ENCODE results near the gene MAP2K3. TPM values are rescaled to one million over a fixed set of nuclear protein-coding genes. Genes with fewer than 3 reads are reported as not detected.

Gene MAP2K3
- total RNA-seq, 1 experiment from 2014 or later, result 28.6 TPM

- DNase-seq (ENCODE audit: low read depth), result no peak
- in situ Hi-C loops (cut with HindIII; ENCODE audit: low pct_unique_long_range_greater_than_20kb, low sequenced_read_pairs), result no loop called here
Measured at GRCh38 chr17:21352981-21353265, 68.4 kb downstream of the MAP2K3 start.

GRCh38 chr17:21353326-21354010 is 69.0 kb downstream of the MAP2K3 start:
- in situ Hi-C loops (cut with HindIII; ENCODE audit: low pct_unique_long_range_greater_than_20kb, low sequenced_read_pairs), result no loop called here
- no peak for DNase-seq (ENCODE audit: low read depth)

GRCh38 chr17:21354796-21355385 is 70.4 kb downstream of the MAP2K3 start:
- no peak for DNase-seq (ENCODE audit: low read depth)
- in situ Hi-C loops (cut with HindIII; ENCODE audit: low pct_unique_long_range_greater_than_20kb, low sequenced_read_pairs), result no loop called here

- in situ Hi-C loops (cut with HindIII; ENCODE audit: low pct_unique_long_range_greater_than_20kb, low sequenced_read_pairs), result no loop called here
- DNase-seq (ENCODE audit: low read depth), result no peak
Measured at GRCh38 chr17:21355586-21355985, 71.1 kb downstream of the MAP2K3 start.

- in situ Hi-C loops (cut with HindIII; ENCODE audit: low pct_unique_long_range_greater_than_20kb, low sequenced_read_pairs), result no loop called here
- no peak for DNase-seq (ENCODE audit: low read depth)
Measured at GRCh38 chr17:21356537-21357127, 72.1 kb downstream of the MAP2K3 start.

GRCh38 chr17:21357281-21357680 is 72.8 kb downstream of the MAP2K3 start:
- in situ Hi-C loops (cut with HindIII; ENCODE audit: low pct_unique_long_range_greater_than_20kb, low sequenced_read_pairs), result no loop called here

GRCh38 chr17:21357696-21358656 is 73.5 kb downstream of the MAP2K3 start:
- in situ Hi-C loops (cut with HindIII; ENCODE audit: low pct_unique_long_range_greater_than_20kb, low sequenced_read_pairs), result no loop called here
- DNase-seq (ENCODE audit: low read depth), result no peak

More at GRCh38 chr17:21357281-21357680, 72.8 kb downstream of the MAP2K3 start:
- DNase-seq (ENCODE audit: low read depth), result no peak

- DNase-seq (ENCODE audit: low read depth), result no peak
- in situ Hi-C loops (cut with HindIII; ENCODE audit: low pct_unique_long_range_greater_than_20kb, low sequenced_read_pairs), result no loop called here
Measured at GRCh38 chr17:21358682-21359482, 74.4 kb downstream of the MAP2K3 start.

GRCh38 chr17:21359483-21359840 is 75.0 kb downstream of the MAP2K3 start:
- in situ Hi-C loops (cut with HindIII; ENCODE audit: low pct_unique_long_range_greater_than_20kb, low sequenced_read_pairs), result no loop called here
- DNase-seq (ENCODE audit: low read depth), result no peak

- DNase-seq (ENCODE audit: low read depth), result no peak
- in situ Hi-C loops (cut with HindIII; ENCODE audit: low pct_unique_long_range_greater_than_20kb, low sequenced_read_pairs), result no loop called here
Measured at GRCh38 chr17:21360048-21360447, 75.5 kb downstream of the MAP2K3 start.

- no peak for DNase-seq (ENCODE audit: low read depth)
- in situ Hi-C loops (cut with HindIII; ENCODE audit: low pct_unique_long_range_greater_than_20kb, low sequenced_read_pairs), result no loop called here
Measured at GRCh38 chr17:21361020-21361809, 76.7 kb downstream of the MAP2K3 start.

GRCh38 chr17:21362331-21362931 is 77.9 kb downstream of the MAP2K3 start:
- no peak for DNase-seq (ENCODE audit: low read depth)
- in situ Hi-C loops (cut with HindIII; ENCODE audit: low pct_unique_long_range_greater_than_20kb, low sequenced_read_pairs), result no loop called here

- no peak for DNase-seq (ENCODE audit: low read depth)
- in situ Hi-C loops (cut with HindIII; ENCODE audit: low pct_unique_long_range_greater_than_20kb, low sequenced_read_pairs), result no loop called here
Measured at GRCh38 chr17:21363776-21364642, 79.5 kb downstream of the MAP2K3 start.

Data from Caki2 (cell line).